AG09319 (cell line): ENCODE data around the gene CERS6.
"Not testable (repeated sequence)": the region's sequence is repeated elsewhere in the genome, so short reads cannot be mapped to it uniquely, and the experiment has no call there.

Experiments
- DNase-seq: peaks from one replicate; pipeline ENCODE4 v3.0.0-alpha.2; 2010; ENCODE audit warnings: low read depth; ENCODE audit errors: extremely low read depth
- TF ChIP-seq, protein P1 (sequence below): IDR thresholded peaks from 2 replicates; pipeline ENCODE4 v1.5.1; 2011; ENCODE audit warnings: low read depth, mild to moderate bottlenecking, inconsistent platforms, low read length, moderate library complexity

CERS6 gene

GRCh38 chr2:168752361-168752760 is 296.3 kb downstream of the CERS6 start:
- TF ChIP-seq, protein P1, sequence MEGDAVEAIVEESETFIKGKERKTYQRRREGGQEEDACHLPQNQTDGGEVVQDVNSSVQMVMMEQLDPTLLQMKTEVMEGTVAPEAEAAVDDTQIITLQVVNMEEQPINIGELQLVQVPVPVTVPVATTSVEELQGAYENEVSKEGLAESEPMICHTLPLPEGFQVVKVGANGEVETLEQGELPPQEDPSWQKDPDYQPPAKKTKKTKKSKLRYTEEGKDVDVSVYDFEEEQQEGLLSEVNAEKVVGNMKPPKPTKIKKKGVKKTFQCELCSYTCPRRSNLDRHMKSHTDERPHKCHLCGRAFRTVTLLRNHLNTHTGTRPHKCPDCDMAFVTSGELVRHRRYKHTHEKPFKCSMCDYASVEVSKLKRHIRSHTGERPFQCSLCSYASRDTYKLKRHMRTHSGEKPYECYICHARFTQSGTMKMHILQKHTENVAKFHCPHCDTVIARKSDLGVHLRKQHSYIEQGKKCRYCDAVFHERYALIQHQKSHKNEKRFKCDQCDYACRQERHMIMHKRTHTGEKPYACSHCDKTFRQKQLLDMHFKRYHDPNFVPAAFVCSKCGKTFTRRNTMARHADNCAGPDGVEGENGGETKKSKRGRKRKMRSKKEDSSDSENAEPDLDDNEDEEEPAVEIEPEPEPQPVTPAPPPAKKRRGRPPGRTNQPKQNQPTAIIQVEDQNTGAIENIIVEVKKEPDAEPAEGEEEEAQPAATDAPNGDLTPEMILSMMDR = no peak
- no peak for DNase-seq

DNA sequence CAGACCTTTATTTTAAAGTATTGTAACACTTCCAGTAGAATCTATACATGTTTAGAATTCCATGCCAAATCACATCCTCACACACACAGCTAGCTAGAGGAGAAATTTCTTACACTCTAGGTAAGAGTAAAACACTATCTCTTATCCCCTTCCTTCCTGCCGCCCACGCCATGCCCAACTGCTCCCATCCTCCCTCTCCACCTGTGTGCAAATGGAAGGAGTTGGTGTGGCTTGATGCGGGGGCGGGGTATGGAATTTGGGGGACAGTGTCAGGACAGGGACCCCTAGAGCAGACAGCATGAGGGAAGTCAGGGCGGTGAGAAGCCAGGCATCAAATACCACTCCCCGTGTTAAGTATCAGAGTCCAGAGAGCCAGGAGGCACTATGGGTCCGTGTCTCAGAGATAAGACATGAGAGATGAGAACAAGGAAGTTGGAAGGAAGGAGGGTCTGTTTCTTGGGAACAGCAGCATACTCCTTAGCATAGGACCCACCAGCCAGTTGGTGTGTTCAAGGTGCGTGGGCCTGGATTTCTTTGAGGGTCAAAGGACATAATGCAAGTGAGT is 297.8 kb downstream of the CERS6 start:
- DNase-seq = no peak
- TF ChIP-seq, protein P1 = no peak

DNA sequence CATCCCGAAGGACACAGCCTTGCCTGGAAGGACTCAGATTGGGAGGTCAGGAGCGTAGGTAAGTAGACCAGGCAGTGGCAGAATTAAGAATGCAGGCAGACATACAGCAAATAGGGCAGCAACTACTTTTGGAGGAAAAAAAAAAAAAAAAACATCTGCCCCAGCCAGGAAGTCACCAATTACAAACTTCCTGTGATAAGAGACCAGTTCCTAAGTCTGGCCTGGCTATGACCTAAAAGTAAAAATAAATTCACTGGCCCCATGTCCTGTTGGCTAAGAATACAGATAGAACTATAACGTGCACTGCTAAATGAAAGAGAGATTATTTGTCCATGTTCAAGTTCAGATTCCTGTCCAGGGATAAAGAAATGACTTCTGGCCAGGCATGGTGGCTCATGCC is 301.2 kb downstream of the CERS6 start:
- no peak for DNase-seq
- TF ChIP-seq, protein P1 = no peak

DNA sequence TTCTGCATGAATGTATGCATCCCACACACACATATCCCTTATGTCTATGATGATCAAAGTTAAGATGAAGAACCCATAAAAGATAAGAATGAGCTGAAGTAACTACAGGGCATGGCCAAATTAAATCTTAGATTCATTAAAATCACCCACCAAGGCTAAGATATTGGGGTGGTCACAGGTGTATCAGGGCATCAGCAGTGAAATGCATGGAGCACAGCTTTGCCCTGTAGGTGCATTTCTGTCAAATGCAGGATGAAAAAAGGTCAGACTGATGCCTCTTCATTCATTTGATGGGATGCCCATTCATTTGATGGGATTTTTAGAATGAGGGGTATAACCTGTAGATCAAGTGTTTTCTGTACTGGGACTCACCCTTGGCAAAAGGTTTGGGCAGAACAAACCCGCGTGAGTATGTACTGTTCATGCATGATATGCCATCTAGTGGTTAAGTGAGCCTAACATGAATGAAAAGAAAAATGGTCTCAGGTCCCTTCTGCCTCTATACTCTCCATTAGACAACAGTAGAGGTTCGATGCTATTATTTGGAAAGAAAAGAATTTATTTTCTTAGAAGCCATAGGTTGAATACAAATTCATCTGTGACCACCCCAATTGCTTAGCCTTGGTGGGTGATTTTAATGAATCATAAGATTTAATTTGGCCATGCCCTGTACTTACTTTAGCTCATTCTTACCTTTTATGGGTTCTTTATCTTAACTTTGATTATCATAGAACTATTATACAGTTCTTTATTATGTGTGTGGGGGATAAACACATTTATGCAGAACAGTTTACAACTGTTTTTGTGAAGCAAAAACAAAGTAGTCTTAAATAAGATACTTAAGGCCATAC is 303.1 kb downstream of the CERS6 start:
- TF ChIP-seq, protein P1 = peak; percentile 64
- peak; percentile 29 for DNase-seq

- TF ChIP-seq, protein P1 = no peak
- no peak for DNase-seq
Measured at GRCh38 chr2:168765401-168765800, 309.3 kb downstream of the CERS6 start.

DNA sequence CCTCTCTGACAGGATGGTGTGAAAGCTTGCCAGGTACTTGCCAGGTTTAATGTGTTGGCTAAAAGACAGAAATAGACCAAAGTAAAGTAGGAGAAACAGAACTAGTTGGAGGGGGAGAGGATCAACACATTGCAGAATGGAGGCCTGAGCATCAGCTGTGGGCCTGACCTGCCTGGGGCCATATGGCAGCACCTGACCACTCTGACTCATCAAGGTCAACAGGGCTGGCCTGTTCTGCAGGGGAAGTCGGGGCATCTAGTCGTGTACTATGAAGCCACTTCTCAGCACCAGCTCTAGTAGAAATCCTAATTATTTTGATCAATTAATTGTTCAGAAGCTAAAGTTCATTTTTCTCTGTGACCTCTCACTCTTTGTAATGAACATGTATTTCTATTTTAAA is 310.5 kb downstream of the CERS6 start:
- TF ChIP-seq, protein P1 = no peak
- no peak for DNase-seq

- TF ChIP-seq, protein P1 = no peak
- DNase-seq = no peak
Measured at GRCh38 chr2:168767258-168767657, 311.2 kb downstream of the CERS6 start.

GRCh38 chr2:168768357-168768756 is 312.3 kb downstream of the CERS6 start:
- not testable (repeated sequence) for DNase-seq
